Activated B cell treated with CpG ODN at 0.5 μM for 24 hours (primary cell): Measurements from ENCODE around the gene ZNF787. TPM values are rescaled to one million over a fixed set of nuclear protein-coding genes. Genes with fewer than 3 reads are reported as not detected.

Source experiments
- ATAC-seq: fragments of 200-7000 bp; cut with Tn5 transposase; one replicate; pipeline ENCODE4 v1.10.0; 2021; ENCODE audit warnings: low read depth, mild to moderate bottlenecking, moderate library complexity
- CTCF ChIA-PET: fragments of 350-600 bp; sonication (Branson Sonifier 250); formaldehyde crosslinking; loops from one replicate; lab custom pipeline; 2021; ENCODE audit warnings: antibody characterized with exemption; lab: Charles Lee
- POLR2A ChIA-PET: fragments of 350-600 bp; sonication (Branson Sonifier 250); formaldehyde crosslinking; loops from one replicate; lab custom pipeline; 2021; ENCODE audit warnings: antibody characterized with exemption; lab: Charles Lee
- DNase-seq: peaks from one replicate; pipeline ENCODE4 v3.0.0; 2022
- H3K27ac Mint-ChIP-seq: one replicate; pipeline ENCODE4 v1.8.0; 2020; ENCODE audit warnings: mixed read lengths
- H3K27me3 Mint-ChIP-seq: one replicate; pipeline ENCODE4 v1.8.0; 2021; ENCODE audit warnings: mixed read lengths
- H3K36me3 Mint-ChIP-seq: one replicate; pipeline ENCODE4 v1.8.0; 2021; ENCODE audit warnings: low read depth, mixed read lengths
- H3K4me1 Mint-ChIP-seq: one replicate; pipeline ENCODE4 v1.8.0; 2021; ENCODE audit warnings: mixed read lengths
- H3K4me3 Mint-ChIP-seq: one replicate; pipeline ENCODE4 v1.8.0; 2020; ENCODE audit warnings: mild to moderate bottlenecking, mixed read lengths
- H3K9me3 Mint-ChIP-seq: one replicate; pipeline ENCODE4 v1.8.0; 2020; ENCODE audit warnings: mixed read lengths
- CTCF ChIP-seq: fragments of 200-600 bp; IDR thresholded peaks from one replicate; pipeline ENCODE4 v1.8.0; 2022; ENCODE audit warnings: antibody characterized with exemption, mild to moderate bottlenecking
- intact Hi-C: fragments of 100-400 bp; cut with micrococcal nuclease; formaldehyde crosslinking; loops from one replicate; pipeline ENCODE4 v1.15.1; 2024
- total RNA-seq: library from RNA; stranded (reverse); gene quantifications from 2 replicates; pipeline ENCODE4 v1.2.3, GENCODE V29; 2022

Gene ZNF787
- total RNA-seq, 1 donor from 2014 or later, result 42.3 TPM

GRCh38 chr19:56089344-56089743 lies 31.8 kb downstream of the ZNF787 start:
- ATAC-seq, result no peak
- Mint-ChIP-seq H3K9me3 (no peaks in the 10 kb centered on the region), H3K27ac (no peak overlapping the region), H3K4me3 (no peak overlapping the region), H3K36me3 (peaks cover 52% of the 10 kb centered on the region), H3K4me1 (peaks cover 1% of the 10 kb centered on the region), H3K27me3 (no peaks in the 10 kb centered on the region)
- CTCF ChIA-PET, result no interaction called here
- TF ChIP-seq CTCF, result no peak
- POLR2A ChIA-PET, result no interaction called here
- DNase-seq, result no peak
- intact Hi-C loops, result no loop called here

DNA sequence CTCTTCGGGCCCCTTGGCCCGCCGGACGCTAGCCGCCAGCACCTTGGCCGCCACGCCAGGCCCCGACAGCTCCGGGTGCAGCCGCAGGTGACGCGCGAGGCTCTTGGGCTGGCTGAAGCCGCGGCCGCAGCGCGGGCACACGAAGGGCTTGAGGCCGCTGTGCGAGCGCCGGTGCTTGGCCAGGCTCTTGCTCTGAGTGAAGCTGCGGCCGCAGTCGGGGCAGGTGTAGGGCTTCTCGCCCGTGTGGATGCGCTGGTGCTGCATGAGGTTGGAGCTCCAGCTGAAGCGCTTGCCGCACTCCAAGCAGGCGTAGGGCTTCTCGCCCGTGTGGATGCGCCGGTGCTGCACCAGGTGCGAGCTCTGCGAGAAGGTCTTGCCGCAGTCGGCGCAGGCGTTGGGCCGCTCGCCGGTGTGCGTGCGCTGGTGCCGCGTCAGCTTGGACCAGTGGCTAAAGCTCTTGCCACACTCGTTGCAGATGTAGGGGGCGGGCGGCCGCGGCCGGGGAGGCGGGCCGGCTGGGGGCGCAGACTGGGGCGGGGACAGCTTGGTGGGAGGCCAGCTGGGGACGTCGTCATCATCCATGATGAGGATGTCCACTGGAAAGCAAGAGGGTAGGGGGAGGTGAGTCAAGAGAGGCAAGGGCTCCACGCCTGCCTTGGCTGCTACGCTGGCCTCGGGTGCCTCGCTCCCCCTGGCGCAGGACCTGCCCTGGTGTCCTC lies 32.4 kb downstream of the ZNF787 start:
- Mint-ChIP-seq H3K27ac (no peak overlapping the region), H3K36me3 (peaks cover 48% of the 10 kb centered on the region), H3K9me3 (no peaks in the 10 kb centered on the region), H3K4me1 (peaks cover 1% of the 10 kb centered on the region), H3K27me3 (no peaks in the 10 kb centered on the region), H3K4me3 (no peak overlapping the region)
- DNase-seq (no peak), ATAC-seq (no peak)
- POLR2A ChIA-PET, result no interaction called here
- TF ChIP-seq CTCF, result no peak
- CTCF ChIA-PET, result no interaction called here
- intact Hi-C loops, result no loop called here

- ChIA-PET CTCF (no interaction called here), POLR2A (no interaction called here)
- intact Hi-C loops, result no loop called here
- Mint-ChIP-seq H3K4me1 (peaks cover 1% of the 10 kb centered on the region), H3K9me3 (no peaks in the 10 kb centered on the region), H3K4me3 (no peak overlapping the region), H3K27me3 (no peaks in the 10 kb centered on the region), H3K36me3 (peaks cover 40% of the 10 kb centered on the region), H3K27ac (no peak overlapping the region)
- ATAC-seq (no peak), DNase-seq (no peak)
- no peak for TF ChIP-seq CTCF
Measured at GRCh38 chr19:56087647-56088496, 33.2 kb downstream of the ZNF787 start.

- H3K27ac Mint-ChIP-seq, result no peak overlapping the region
- ChIA-PET CTCF (no interaction called here), POLR2A (no interaction called here)
- DNase-seq, result no peak
- no peaks in the 10 kb centered on the region for H3K9me3 Mint-ChIP-seq
- peaks cover 33% of the 10 kb centered on the region for H3K36me3 Mint-ChIP-seq
- no peaks in the 10 kb centered on the region for H3K27me3 Mint-ChIP-seq
- no peak for ATAC-seq
- H3K4me3 Mint-ChIP-seq, result no peak overlapping the region
- peaks cover 5% of the 10 kb centered on the region for H3K4me1 Mint-ChIP-seq
- TF ChIP-seq CTCF, result no peak
- intact Hi-C loops, result no loop called here
Measured at GRCh38 chr19:56086671-56087430, 34.2 kb downstream of the ZNF787 start.
